Posterior vena cava (tissue), 2 donors: Measurements from ENCODE around the gene PMS1. TPM values are rescaled to one million over a fixed set of nuclear protein-coding genes. Genes with fewer than 3 reads are reported as not detected.

Experiments used
- DNase-seq: peaks from one replicate; pipeline ENCODE4 v3.0.0-alpha.2; 2020; ENCODE audit warnings: low spot score
- intact Hi-C, 2 donors: fragments of 100-400 bp; cut with DNase I; formaldehyde crosslinking; loops; one replicate each; pipeline versions ENCODE4 v1.14.1 to v1.14.2; 2022 to 2023
- total RNA-seq, 2 donors: library from RNA; stranded (reverse); fragmentation: NEBNext Ultra II Directional; extraction: Animal tissue kit (Norgen Biotek cat#: 25700); gene quantifications; one replicate each; pipeline ENCODE4 v1.2.1, GENCODE V29; 2021
- donor health status: DM: yes; HTN: yes; CAD: no.
- donor health status: DM: yes; HTN: yes; CAD: no.

PMS1 gene
- total RNA-seq, 2 donors from 2014 or later, result 20.1 to 25.2 TPM

- DNase-seq, result no peak
- intact Hi-C loops, result no loop called here
Measured at GRCh38 chr2:189899101-189899500, 114.9 kb downstream of the PMS1 start.

GRCh38 chr2:189900726-189901125, 116.5 kb downstream of the PMS1 start:
- intact Hi-C loops, result no loop called here
- no peak for DNase-seq

- intact Hi-C loops, result no loop called here
- DNase-seq, result no peak
Measured at GRCh38 chr2:189901664-189902063, 117.4 kb downstream of the PMS1 start.

GRCh38 chr2:189913821-189914220, 129.6 kb downstream of the PMS1 start:
- no peak for DNase-seq
- intact Hi-C loops, result no loop called here

- no peak for DNase-seq
- intact Hi-C loops, result no loop called here
Measured at GRCh38 chr2:189916651-189917050, 132.4 kb downstream of the PMS1 start.

Other genes with a start within 250 kb of the PMS1 start
- gene SLC40A1, start 203.7 kb upstream of the PMS1 start, total RNA-seq, result 10 to 100 TPM; 43.8 to 72.0 TPM
- 10 to 100 TPM; 32.4 to 36.2 TPM for gene ASNSD1, start 123.0 kb upstream of the PMS1 start, total RNA-seq
- gene ANKAR, start 109.8 kb upstream of the PMS1 start, total RNA-seq, result 10 to 100 TPM; 14.1 to 15.1 TPM
- 1 to 10 TPM; 4.4 to 5.6 TPM for gene OSGEPL1, start 21.7 kb upstream of the PMS1 start, total RNA-seq
- gene ORMDL1, start 111 bp upstream of the PMS1 start, total RNA-seq, result 10 to 100 TPM; 42.0 to 47.3 TPM